ENCODE results near the gene CBY2.

GRCh38 chr13:45718992-45719391, 16.9 kb downstream of the CBY2 start:
- no peak for TF ChIP-seq CTCF (IDR thresholded peaks at IDR 0.05; ENCODE audit: low read length)
- TF ChIP-seq EZH2 (IDR thresholded peaks at IDR 0.05; ENCODE audit: borderline replicate concordance, low read length): no peak
